GM18502 (cell line): ENCODE data around the gene NUP93.
A peak's percentile ranks its signal among the peaks of the same experiment; 100 is the strongest.

ENCODE experiments used
- ATAC-seq: cut with Tn5 transposase; IDR thresholded peaks from one replicate; pipeline ENCODE4 v1.9.1; 2021; ENCODE audit warnings: mild to moderate bottlenecking; ENCODE audit not compliant: unreplicated experiment, poor library complexity

NUP93 gene

DNA sequence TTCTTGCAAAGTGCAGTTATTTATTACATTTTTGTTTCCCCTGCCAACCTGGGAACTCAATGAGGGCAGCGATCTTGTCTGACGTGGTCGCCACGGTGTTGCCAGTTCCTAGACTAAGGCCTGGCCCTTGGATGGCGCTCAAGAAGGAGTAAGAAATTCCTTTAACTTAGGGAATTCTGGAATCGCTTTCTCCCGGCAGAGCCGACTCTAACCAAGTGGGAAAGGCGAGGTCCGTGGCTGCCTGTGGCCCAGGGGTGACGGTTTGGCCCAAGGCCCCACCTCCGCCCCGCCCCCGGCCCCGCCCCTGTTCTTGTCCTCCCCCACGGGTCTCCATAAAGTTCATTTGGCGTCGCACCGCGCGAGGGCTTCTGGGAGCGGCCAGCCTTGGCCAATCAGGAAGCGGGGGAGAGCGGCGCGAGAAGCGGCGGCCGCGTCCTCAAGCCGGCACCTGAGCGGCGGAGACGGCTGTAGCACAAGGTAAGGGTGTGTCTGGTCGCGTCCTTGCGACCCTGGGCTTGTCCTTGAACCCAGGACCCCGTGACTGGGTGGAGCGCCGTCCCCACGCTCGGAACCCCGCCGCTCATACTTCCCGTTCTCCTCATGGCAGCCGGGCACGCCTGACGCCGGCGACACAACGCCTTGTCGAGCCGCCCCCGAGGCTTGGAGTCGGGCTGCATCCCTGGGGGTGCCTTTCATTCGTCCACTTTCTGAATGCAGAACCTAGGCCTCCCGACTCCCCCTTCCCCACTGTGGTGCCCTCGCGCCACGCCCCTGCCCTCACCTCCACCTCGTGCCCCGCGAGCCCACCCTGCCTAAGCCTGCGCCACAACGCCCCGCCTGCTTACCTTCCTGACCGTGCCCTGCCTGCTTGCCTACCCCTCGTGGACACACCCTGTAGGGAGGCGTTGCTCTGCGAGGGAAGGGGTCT is at the start of gene NUP93:
NUP93 (plus strand) TSS at position 395 of the 928 bp plus-strand sequence. CDS start 18,119 bp downstream, outside the sequence.
- ATAC-seq, result peak; percentile 79

DNA sequence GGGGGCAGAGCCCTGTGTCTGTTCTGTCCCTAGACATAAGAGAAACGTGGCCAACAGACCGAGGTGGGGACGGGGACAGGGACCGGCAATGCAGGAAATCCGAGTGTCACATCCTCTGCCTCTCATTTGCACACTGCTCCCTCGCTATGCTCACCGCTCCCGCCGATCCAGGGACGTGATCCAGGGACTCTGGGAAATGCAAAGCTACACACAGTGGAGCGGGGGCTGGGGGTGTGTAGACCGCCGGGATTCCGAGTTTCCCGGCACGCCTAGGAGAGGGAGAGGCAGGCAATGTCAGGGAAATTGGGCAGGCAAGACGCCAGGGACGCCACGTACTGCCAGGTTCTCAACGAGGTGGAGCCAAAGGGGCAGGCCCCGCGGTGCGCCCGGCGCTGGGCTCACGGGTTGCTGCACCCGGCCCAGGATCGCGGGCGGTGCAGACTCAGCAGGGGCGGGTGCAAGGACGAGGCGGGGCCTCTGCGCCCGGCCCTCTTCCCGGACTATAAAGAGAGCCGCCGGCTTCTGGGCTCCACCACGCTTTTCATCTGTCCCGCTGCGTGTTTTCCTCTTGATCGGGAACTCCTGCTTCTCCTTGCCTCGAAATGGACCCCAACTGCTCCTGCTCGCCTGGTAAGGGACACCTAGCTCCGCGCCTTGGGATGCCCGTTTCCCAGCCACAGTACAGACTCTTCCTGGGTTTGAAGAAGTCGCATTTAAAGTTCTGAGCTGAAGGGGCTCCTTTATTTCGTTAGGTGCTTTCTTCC is 47.8 kb upstream of the NUP93 start, which contains the start of gene MT1X:
MT1X (plus strand) TSS at position 532 of the 764 bp plus-strand sequence; CDS start at position 603, 71 bp downstream.
- ATAC-seq, result peak; percentile 99

DNA sequence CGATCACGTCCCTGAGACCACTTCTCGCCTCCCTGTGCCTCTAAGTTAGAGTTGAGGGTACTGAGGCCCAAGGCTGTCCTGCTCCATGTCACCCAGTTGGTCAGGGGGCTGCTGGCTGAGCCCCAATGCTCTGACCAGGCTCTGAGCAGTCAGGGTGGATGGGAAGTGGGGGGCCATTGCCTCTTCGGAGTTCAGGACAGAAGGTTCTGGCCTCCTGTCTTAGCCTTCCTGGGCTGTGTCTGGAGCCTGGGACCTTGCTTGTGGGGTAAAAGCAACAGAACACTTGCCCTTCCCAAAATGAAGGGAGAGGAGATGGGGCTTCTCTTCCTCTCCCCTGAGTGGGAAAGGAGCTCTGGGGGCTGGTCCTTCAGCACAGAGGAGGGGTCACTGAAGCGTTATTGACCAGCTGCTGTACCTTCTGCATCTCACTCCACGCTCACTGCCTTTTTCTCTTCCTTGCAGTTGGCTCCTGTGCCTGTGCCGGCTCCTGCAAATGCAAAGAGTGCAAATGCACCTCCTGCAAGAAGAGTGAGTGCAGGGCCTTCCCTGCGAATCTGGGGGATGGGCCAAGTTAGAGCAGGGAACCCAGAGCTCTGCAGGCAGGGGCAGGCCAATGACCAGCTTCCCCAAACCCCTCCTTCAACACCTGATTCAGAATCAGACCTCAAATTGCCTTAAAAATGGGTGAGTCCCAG is 47.1 kb upstream of the NUP93 start:
- ATAC-seq, result no peak

DNA sequence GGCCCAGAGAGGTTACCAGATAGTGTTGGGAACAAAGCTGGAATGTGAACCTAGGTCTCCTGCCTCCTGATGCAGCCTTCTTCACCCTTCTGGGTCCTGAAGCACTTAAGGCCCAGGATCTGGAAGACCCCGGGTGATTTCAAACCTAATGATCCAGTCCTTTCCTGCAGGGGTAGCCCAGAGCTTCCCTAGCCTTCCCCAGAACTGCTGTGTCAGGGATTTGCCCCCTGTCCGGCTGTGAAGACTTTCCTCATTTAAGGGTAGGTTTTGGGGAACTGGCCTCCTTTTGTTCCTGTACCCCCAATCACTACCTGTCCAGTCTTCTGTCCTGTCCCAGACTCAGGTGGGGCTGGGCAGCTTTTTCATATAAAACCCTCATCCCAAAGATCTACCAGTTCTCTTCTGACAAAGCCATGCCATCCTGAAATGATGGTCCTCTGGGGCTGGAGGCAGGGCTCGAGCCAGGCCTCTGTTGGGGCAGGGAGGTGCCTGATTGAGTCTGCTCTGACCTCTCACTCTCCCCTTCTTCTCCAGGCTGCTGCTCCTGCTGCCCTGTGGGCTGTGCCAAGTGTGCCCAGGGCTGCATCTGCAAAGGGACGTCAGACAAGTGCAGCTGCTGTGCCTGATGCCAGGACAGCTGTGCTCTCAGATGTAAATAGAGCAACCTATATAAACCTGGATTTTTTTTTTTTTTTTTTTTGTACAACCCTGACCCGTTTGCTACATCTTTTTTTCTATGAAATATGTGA is 46.3 kb upstream of the NUP93 start:
- no peak for ATAC-seq

DNA sequence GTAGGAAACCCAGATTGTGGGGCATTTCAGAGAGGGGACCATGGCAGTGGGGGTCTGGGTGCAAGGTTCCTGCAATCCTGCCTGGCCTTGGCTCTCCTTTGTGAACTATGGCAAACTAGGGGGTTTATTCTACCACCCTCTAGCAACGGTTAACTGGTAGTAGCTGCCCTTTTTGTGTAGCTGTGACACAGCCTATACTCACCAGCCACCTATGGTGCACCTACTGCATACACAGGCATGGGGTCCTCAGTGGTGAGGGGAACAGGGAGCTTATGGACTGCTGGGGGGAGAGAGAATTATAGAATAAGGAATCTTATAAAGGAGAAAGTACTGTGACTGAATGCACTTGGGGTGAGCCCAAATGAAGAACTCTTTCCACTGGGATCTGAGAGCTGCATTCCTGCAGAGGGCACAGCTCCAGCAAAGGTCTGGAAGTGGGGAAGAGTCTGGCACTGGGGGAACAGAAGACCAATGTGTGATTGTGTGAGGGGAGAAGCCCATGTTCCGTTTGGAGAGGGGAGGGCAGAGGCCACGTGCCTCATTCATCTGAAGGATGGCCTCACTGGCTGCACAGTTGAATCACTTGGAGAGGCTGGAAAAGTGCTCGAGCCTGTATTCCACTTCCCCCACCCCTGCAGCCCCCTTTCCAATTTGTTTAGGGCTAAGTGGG is 45.5 kb upstream of the NUP93 start:
- ATAC-seq, result no peak

DNA sequence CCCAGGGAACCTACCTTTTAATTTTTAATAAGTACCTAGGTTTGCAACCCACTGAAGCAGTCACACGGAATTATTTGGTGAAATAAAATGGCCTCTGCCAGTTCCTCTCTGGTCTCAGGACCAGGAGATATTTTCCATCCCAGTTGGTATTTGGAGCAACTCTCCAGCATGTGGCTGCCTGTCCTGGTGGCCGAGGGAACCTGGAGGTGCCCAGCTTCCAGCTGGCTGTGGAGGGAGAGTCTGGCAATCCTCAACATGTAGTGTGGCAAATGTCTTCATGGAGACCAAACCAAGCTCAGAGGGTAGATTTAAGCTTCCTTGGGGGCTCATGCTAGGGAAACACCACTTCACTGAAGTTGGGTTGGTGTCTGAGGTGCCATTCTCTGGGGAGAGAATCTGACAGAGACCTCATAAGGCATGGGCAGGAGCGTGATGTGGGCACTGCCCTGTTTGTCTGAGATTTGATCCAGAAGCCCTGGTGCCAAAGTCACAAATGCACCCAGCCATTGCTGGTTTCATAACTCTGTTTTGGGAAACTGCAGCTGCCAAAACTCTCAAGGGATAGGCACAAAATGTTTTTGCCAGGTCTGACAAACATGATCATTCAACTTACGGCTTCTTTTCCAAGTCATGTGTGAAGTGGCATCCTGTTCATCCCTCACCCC is 44.9 kb upstream of the NUP93 start:
- no peak for ATAC-seq

DNA sequence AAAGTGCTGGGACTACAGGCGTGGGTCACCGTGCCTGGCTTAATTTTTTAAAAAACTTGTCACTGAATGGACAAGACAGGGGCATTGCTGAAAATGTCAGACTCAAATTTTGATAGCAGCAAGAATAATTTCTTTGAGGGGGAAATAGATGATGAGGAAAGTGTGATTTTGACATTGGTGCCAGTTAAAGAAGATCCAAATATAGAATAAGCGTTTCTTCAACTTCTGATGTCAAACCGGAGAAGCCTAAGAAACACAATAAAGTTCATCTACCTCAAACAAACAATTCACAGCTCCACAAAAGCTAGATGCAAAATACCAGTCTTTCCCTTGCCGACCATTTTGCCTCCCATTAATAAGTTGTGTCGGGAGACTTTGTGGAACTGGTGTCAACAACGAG is 43.2 kb upstream of the NUP93 start:
- no peak for ATAC-seq

DNA sequence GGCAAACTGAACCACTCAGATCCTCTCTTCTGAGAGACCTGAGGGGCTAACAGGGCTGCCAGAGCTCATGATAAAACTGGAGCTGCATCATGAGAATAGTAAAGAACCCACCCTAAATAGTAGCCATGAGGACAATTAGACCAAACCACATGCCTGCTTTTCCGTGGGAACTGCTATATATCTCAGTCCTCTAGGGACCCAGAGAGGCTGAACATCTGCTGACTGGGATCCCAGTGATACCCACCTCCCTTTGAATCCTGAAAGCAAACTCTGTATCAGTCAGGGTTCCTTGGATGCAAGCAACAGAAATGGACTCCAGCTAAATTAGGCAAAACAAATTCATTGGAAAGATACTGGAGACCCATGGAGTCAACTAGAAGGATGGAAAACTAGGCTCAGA is 41.2 kb upstream of the NUP93 start:
- ATAC-seq, result no peak

DNA sequence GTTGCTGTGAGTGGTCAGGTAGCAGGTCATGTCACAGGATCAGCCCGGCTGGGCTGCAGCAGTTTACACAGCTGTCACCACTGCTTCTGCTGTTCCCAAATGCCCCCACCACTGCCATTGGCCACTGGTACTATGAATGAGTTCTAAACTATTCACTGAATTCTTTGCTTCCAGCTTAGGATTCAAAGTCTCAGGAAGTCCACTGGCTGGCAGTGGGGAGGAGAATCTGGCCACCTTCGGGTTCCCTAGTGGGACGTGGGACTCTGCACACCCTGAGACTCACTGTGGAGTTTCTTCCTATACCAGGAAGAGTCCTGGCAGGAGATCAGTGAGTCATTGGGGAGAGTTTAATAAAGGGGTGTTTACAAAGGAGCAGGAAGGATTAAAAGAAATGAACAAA is 40.8 kb upstream of the NUP93 start:
- no peak for ATAC-seq

DNA sequence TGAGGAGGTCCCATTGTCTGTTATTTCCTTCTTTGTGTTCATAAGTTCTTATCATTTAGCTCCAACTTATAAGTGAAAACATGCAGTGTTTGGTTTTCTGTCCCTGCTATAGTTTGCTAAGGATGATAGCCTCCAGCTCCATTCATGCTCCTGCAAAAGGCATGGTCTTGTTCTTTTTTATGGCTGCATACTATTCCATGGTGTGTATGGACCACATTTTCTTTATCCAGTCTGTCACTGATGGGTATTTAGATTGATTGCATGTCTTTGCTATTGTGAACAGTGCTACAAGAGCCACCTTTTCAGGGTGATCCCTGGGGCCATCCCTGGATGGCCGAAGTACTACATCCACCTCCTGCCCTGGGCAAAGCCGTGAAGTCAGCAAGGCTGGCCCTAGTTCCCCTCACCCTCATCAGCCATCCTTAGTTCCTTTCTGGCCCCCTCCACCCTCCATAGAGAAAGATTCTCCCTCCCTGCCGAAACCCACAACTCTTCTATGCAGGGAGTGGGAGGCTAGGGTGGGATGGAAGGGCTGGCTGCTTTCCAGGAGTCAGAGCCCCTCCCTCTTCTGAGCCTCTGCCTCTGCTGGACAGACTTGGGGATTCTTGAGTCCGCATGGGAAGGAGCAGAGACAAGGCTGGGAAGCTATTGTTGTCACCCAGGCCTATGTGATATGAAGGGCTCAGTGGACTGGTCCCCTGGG is 39.4 kb upstream of the NUP93 start:
- no peak for ATAC-seq

DNA sequence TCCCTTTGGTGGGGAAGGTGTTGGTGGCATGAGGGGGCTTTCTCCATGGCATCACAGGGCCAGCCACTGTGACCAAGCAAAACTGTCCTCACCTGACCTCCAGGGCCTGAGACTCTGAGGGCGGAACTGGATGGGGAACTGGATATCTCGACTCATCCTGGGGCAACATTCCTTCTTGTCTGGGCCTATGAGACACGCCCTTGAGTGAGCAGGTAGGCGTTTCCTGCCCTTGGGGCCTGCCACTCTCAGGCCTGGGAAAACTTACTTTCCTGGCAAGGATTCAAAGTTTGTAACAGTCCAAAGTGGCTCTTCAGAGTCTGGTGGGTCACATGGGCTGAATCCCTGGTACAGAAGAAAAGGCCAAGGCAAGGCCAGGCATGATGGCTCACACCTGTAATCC is 38.0 kb upstream of the NUP93 start:
- ATAC-seq, result no peak

DNA sequence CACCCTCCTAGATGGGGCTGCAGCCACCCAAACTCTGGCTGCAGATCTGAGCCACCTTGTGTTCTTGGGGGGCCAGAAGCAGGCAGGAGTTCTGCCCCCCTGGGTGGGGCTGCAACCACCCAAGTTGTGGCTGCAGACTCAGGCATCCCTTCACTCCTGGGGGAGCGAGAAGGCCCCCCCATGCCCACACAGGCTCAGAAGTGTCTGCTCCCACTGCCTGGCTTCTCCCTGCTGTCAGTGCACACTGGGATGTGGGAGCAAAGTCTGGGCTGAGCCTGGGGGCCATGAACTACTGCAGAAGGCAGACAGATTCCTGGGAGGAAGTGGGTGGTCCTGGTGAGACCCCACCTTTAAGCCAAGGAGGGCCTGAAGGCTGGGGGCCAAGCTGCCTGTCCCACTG is 34.7 kb upstream of the NUP93 start:
- ATAC-seq, result no peak

DNA sequence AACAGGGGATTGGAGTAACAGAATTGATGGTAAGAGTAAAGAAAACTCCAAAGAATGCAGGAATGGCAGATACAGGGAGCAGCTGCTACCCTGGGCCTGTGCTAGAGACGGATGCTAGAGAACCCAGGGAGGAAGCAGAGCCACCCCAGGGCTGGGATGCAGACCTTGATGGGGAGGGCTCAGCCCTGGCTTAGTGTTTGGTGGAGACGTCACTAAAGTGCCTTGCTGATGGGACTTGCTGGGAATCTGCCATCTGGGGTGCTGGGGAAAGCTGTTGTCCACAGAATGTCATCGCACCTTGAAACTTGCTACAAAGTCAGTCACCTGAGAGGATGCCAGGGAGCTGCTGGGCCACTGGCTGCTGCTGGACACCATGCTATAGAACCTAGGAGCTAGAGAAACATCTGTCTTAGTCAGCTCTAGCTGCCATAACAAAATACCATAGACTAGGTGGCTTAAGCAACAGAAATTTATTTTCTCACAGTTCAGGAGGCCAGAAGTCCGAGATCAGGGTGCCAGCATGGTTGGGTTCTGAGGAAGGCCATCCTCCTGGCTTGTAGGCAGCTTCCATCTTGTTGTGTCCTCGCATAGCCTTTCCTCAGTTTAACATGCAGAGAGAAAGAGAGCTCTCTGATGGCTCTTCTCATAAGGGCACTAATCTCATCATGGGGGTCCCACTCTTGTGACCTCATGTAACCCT is 32.3 kb upstream of the NUP93 start:
- no peak for ATAC-seq

DNA sequence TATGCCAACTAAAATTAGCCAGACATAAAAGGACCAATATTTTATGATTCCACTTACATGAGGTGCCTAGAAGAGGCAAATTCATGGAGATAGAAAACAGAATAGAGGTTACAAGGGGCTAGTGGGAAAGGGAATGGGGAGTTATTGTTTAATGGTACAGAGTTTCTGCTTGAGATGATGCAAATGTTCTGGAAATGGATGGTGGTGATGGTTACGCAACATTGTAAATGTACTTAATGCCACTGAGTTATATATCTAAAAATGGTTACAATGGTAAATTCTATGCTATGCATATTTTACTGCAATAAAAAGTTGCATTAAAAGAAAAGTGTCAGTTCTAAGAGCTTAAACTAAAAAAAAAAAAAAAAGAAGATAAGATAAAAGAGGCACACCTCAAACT is 29.7 kb upstream of the NUP93 start:
- ATAC-seq, result no peak

DNA sequence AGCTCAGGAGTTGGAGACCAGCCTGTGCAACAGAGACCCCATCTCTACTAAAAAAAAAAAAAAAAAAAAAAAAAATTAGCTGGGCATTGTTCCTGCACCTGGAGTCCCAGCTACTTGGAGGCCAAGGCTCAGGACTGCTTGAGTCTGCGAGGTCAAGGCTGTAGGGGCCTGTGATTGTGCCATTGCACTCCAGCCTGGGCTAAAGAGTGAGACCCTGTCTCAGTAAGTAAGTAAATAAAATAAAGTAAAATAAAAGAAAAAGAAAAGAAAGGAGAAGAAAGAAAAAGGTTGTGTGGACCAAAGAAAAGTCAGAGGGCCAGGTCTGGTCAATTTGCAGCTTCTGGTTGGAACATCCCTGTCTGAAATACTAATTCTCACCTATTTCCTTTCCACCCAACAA is 29.3 kb upstream of the NUP93 start:
- no peak for ATAC-seq

DNA sequence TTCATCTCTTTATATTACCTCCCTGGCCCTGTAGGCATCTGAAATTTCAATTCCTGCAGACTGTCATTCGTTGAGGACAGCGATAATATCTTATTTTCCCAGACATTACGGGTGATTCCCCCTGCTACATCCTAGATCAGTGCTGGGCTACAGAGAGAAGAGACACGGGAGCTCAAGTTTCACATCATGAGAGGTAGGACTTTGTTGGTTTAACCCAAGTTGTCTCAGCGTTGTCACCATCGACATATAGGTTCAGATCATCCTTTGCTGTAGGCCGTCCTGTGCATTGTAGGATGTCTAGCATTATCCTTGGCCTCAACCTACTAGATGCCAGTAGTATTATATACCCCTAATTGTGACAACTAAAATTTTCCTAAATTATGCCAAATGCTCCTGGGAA is 28.4 kb upstream of the NUP93 start:
- ATAC-seq, result no peak

DNA sequence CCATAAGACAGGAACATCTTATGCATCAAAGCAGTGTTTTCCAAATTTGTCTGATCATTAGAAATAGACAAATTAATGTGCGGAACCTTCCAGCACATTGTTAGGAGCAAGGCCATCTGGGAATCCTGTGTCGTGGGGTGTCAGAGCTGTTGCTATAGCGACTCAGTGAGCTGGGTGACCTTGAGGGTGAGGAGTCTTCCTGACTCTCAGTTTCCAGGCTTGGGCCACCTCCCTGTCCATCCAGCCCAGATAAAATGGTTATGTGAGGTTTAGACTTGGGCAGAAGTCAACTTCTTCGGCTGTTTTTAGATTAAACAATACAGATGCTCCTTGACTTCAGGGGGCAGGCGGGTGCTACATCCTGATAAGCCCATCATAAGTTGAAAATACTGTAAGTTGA is 27.1 kb upstream of the NUP93 start:
- no peak for ATAC-seq
